PC-3 (cell line): ENCODE data around the gene U2SURP. TPM values are rescaled to one million over a fixed set of nuclear protein-coding genes. Genes with fewer than 3 reads are reported as not detected.

Source experiments
- ATAC-seq: fragments of 200-7000 bp; cut with Tn5 transposase; 2 replicates; pipeline ENCODE4 v1.9.1; 2020; ENCODE audit warnings: mild to moderate bottlenecking, moderate library complexity
- BruUV-seq: library from RNA; stranded (reverse); fragments of 400-500 nt; replicated peaks from 2 replicates; lab custom pipeline; 2021; lab: Mats Ljungman, UMichigan
- CTCF ChIA-PET: fragments of 300-600 bp; sonication (Branson Sonifier 250); formaldehyde crosslinking; loops from one replicate; lab custom pipeline; 2022; ENCODE audit warnings: antibody characterized with exemption; lab: Charles Lee
- POLR2A ChIA-PET: fragments of 300-600 bp; sonication (Branson Sonifier 250); formaldehyde crosslinking; loops from one replicate; lab custom pipeline; 2022; ENCODE audit warnings: antibody characterized with exemption; ENCODE audit not compliant: unreplicated experiment; lab: Charles Lee
- DNase-seq: peaks from one replicate; pipeline ENCODE4 v3.0.0-alpha.2; 2015
- H2AFZ ChIP-seq: fragments of 300-600 bp; sonication (generic); 2 replicates; pipeline ENCODE4 v1.6.0; 2016; ENCODE audit warnings: antibody characterized with exemption, low read length
- H3F3A ChIP-seq: fragments of 300-600 bp; sonication (generic); one replicate; pipeline ENCODE4 v1.6.0; 2017; ENCODE audit warnings: antibody characterized with exemption, low read length, control low read depth, mild to moderate bottlenecking; ENCODE audit not compliant: unreplicated experiment
- H3K27ac ChIP-seq: fragments of 300-600 bp; sonication (generic); 2 replicates; pipeline ENCODE4 v1.5.1; 2016; ENCODE audit warnings: mild to moderate bottlenecking, low read length
- H3K27me3 ChIP-seq: fragments of 300-600 bp; sonication (generic); 2 replicates; pipeline ENCODE4 v1.6.1; 2016; ENCODE audit warnings: low read length, mixed read lengths
- H3K36me3 ChIP-seq: fragments of 300-600 bp; sonication (generic); 2 replicates; pipeline ENCODE4 v1.6.1; 2016; ENCODE audit warnings: low read depth, mixed run types, low read length, mixed read lengths
- H3K4me1 ChIP-seq: fragments of 300-600 bp; sonication (generic); 2 replicates; pipeline ENCODE4 v1.5.1; 2016; ENCODE audit warnings: low read length; ENCODE audit not compliant: insufficient read depth
- H3K4me2 ChIP-seq: fragments of 300-600 bp; sonication (generic); 2 replicates; pipeline ENCODE4 v1.6.0; 2016; ENCODE audit warnings: low read length
- H3K4me3 ChIP-seq: fragments of 300-600 bp; sonication (generic); 2 replicates; pipeline ENCODE4 v1.5.1; 2016; ENCODE audit warnings: mild to moderate bottlenecking, low read length, mixed read lengths
- H3K79me2 ChIP-seq: fragments of 300-600 bp; sonication (generic); 2 replicates; pipeline ENCODE4 v1.6.1; 2017; ENCODE audit warnings: low read length, mixed read lengths
- H3K9ac ChIP-seq: fragments of 300-600 bp; sonication (generic); 2 replicates; pipeline ENCODE4 v1.6.0; 2016; ENCODE audit warnings: mild to moderate bottlenecking, low read length
- H3K9me2 ChIP-seq: fragments of 300-600 bp; sonication (generic); replicated peaks from 2 replicates; pipeline ENCODE4 v1.6.1; 2016; ENCODE audit warnings: mixed run types, low read length, mixed read lengths
- H3K9me3 ChIP-seq: fragments of 300-600 bp; sonication (generic); 2 replicates; pipeline ENCODE4 v1.6.1; 2016; ENCODE audit warnings: low read length, mixed read lengths
- H4K20me1 ChIP-seq: fragments of 300-600 bp; sonication (generic); 2 replicates; pipeline ENCODE4 v1.6.1; 2016; ENCODE audit warnings: low read length, mixed read lengths
- EZH2 ChIP-seq: fragments of 300-600 bp; sonication (generic); IDR thresholded peaks from one replicate; pipeline ENCODE4 v1.6.1; 2017; ENCODE audit warnings: antibody characterized with exemption, mild to moderate bottlenecking, low read length; ENCODE audit not compliant: unreplicated experiment
- EZH2phosphoT487 ChIP-seq: fragments of 300-600 bp; sonication (generic); IDR thresholded peaks from 2 replicates; pipeline ENCODE4 v1.6.1; 2018; ENCODE audit warnings: mild to moderate bottlenecking, antibody characterized with exemption, low read length, borderline replicate concordance
- intact Hi-C: fragments of 100-400 bp; cut with micrococcal nuclease; formaldehyde crosslinking; loops from 2 replicates; pipeline ENCODE4 v1.9.0; 2023
- total RNA-seq: library from RNA; depleted of rRNA; stranded (reverse); fragments of >200 nt; gene quantifications from 2 replicates; pipeline ENCODE4 v1.2.3, GENCODE V29; 2014
- TF ChIP-seq, protein P1 (sequence below): fragments of 300-600 bp; sonication (generic); conservative IDR thresholded peaks from 2 replicates; pipeline ENCODE4 v1.5.1; 2017; ENCODE audit warnings: antibody characterized with exemption, low read depth, mild to moderate bottlenecking, low read length

Gene U2SURP
- total RNA-seq, 1 experiment from 2014 or later = 81.1 TPM

DNA sequence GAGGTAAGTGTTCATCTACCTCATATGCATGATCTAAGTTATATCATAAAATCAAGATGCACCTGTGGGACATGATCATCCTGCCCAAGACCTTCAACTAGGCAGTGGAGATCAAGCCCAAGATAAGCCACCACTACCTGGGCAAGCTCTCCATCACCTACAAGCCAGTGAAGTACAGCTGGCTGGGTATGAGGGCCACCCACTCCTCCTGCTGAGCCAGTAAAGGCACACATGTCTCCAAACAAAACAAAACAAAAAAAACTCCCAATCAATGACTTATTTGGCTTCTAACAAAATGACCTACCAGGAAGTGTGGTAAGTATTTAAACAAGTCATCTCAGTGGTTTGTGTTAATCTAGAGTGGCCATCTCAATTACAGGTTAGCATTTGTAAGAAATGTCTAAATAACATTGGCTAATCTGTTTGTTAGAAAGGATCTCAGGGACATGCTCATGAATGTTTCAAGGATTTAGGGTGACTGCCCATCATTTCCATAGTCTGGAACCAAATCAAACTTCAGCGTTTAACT, 41.0 kb upstream of the U2SURP start:
- Histone ChIP-seq H3K9ac (no peak overlapping the region), H4K20me1 (no peaks in the 10 kb centered on the region), H3K9me2 (no peaks in the 10 kb centered on the region), H3K27me3 (0 out of 2 replicates have a peak, but pooled peaks cover 3% of the 10 kb centered on the region), H2AFZ (no peak overlapping the region), H3K27ac (no peak overlapping the region), H3F3A (no peaks in the 10 kb centered on the region), H3K4me1 (peaks cover 22% of the 10 kb centered on the region), H3K79me2 (no peaks in the 10 kb centered on the region), H3K4me2 (no peak overlapping the region), H3K36me3 (no peaks in the 10 kb centered on the region), H3K4me3 (no peak overlapping the region), H3K9me3 (no peaks in the 10 kb centered on the region)
- intact Hi-C loops = no loop called here
- ATAC-seq (no peak), DNase-seq (peak; percentile 19)
- ChIA-PET CTCF (no interaction called here), POLR2A (no interaction called here)
- no TSS peak for BruUV-seq
- TF ChIP-seq, protein P1, sequence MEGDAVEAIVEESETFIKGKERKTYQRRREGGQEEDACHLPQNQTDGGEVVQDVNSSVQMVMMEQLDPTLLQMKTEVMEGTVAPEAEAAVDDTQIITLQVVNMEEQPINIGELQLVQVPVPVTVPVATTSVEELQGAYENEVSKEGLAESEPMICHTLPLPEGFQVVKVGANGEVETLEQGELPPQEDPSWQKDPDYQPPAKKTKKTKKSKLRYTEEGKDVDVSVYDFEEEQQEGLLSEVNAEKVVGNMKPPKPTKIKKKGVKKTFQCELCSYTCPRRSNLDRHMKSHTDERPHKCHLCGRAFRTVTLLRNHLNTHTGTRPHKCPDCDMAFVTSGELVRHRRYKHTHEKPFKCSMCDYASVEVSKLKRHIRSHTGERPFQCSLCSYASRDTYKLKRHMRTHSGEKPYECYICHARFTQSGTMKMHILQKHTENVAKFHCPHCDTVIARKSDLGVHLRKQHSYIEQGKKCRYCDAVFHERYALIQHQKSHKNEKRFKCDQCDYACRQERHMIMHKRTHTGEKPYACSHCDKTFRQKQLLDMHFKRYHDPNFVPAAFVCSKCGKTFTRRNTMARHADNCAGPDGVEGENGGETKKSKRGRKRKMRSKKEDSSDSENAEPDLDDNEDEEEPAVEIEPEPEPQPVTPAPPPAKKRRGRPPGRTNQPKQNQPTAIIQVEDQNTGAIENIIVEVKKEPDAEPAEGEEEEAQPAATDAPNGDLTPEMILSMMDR = no peak
- no peak for TF ChIP-seq EZH2phosphoT487
- TF ChIP-seq EZH2 = no peak

GRCh38 chr3:142961539-142961938, 39.8 kb upstream of the U2SURP start:
- no peak for ATAC-seq
- Histone ChIP-seq H3K9ac (no peak overlapping the region), H3K79me2 (no peaks in the 10 kb centered on the region), H3K27me3 (0 out of 2 replicates have a peak, but pooled peaks cover 3% of the 10 kb centered on the region), H3K36me3 (no peaks in the 10 kb centered on the region), H2AFZ (no peak overlapping the region), H3F3A (no peaks in the 10 kb centered on the region), H3K9me2 (no peaks in the 10 kb centered on the region), H4K20me1 (no peaks in the 10 kb centered on the region), H3K9me3 (no peaks in the 10 kb centered on the region), H3K4me2 (no peak overlapping the region), H3K4me3 (no peak overlapping the region), H3K4me1 (peaks cover 22% of the 10 kb centered on the region), H3K27ac (no peak overlapping the region)
- CTCF ChIA-PET = no interaction called here
- TF ChIP-seq EZH2 = no peak
- TF ChIP-seq EZH2phosphoT487 = no peak
- TF ChIP-seq, protein P1 = no peak
- no peak for DNase-seq
- BruUV-seq = no TSS peak
- POLR2A ChIA-PET = no interaction called here
- intact Hi-C loops = no loop called here

DNA sequence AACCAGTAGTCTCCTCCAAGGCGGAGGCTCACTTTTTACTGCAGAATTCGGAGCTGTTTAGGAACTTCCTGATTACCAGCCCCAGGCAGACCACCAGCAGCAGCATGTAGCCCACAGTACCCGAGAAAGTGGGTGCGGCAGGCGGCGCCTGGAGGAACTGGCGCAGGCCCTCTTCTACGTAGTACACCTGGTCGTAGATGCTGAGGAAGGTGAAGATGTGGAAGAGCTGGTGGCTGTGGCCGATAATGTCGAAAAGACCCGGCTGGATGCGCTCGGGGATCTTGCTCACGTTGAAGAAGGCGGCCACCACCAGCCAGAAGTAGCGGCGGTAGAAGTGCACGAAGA, 39.2 kb upstream of the U2SURP start:
- ChIA-PET CTCF (no interaction called here), POLR2A (no interaction called here)
- DNase-seq = no peak

More for the DNA sequence above, 39.2 kb upstream of the U2SURP start:
- intact Hi-C loops = no loop called here
- Histone ChIP-seq H3K4me3 (no peak overlapping the region), H3F3A (no peaks in the 10 kb centered on the region), H3K9ac (no peak overlapping the region), H3K27me3 (0 out of 2 replicates have a peak, but pooled peaks cover 3% of the 10 kb centered on the region), H3K27ac (no peak overlapping the region), H3K9me3 (no peaks in the 10 kb centered on the region), H3K4me1 (peaks cover 22% of the 10 kb centered on the region), H3K79me2 (no peaks in the 10 kb centered on the region), H4K20me1 (no peaks in the 10 kb centered on the region), H2AFZ (no peak overlapping the region), H3K4me2 (no peak overlapping the region), H3K36me3 (no peaks in the 10 kb centered on the region), H3K9me2 (no peaks in the 10 kb centered on the region)
- BruUV-seq = no TSS peak
- TF ChIP-seq EZH2phosphoT487 = no peak
- TF ChIP-seq, protein P1 = no peak
- TF ChIP-seq EZH2 = no peak
- no peak for ATAC-seq
